ENCODE measurements around the gene SYT3. TPM values are rescaled to one million over a fixed set of nuclear protein-coding genes. Genes with fewer than 3 reads are reported as not detected.
"Not testable (repeated sequence)": the region's sequence is repeated elsewhere in the genome, so short reads cannot be mapped to it uniquely, and the experiment has no call there.

Gene SYT3
- total RNA-seq, 2 donors from 2014 or later, result not detected

- Histone ChIP-seq H3K4me3 (no peak overlapping the region), H3K4me1 (ENCODE audit: control insufficient read depth in 1 of 2, low read depth in 2 of 2) (no peaks in the 10 kb centered on the region), H3K27me3 (replicated peaks; ENCODE audit: insufficient read depth) (no peaks in the 10 kb centered on the region), H3K9me3 (no peaks in the 10 kb centered on the region), H3K36me3 (no peaks in the 10 kb centered on the region), H3K27ac (no peak overlapping the region)
- TF ChIP-seq CTCF (IDR thresholded peaks at IDR 0.05), result no peak
- no peak for DNase-seq (ENCODE audit: low spot score)
- ATAC-seq (ENCODE audit: insufficient number of reproducible peaks, low FRiP score, low read depth), result no peak
These were observed 59.4 kb downstream of the SYT3 start for GRCh38 chr19:50580240-50580639.

GRCh38 chr19:50576769-50577168, 62.9 kb downstream of the SYT3 start:
- DNase-seq (ENCODE audit: low spot score); H3K4me3 ChIP-seq; H3K4me1 ChIP-seq (ENCODE audit: control insufficient read depth in 1 of 2, low read depth in 2 of 2); ATAC-seq (ENCODE audit: insufficient number of reproducible peaks, low FRiP score, low read depth); H3K9me3 ChIP-seq; H3K27ac ChIP-seq; H3K27me3 ChIP-seq (replicated peaks; ENCODE audit: insufficient read depth); H3K36me3 ChIP-seq: not testable (repeated sequence)

- H3K4me1 ChIP-seq (ENCODE audit: control insufficient read depth in 1 of 2, low read depth in 2 of 2), result no peaks in the 10 kb centered on the region
- ATAC-seq (ENCODE audit: insufficient number of reproducible peaks, low FRiP score, low read depth) (no peak), DNase-seq (ENCODE audit: low spot score) (no peak)
- no peak overlapping the region for H3K27ac ChIP-seq
- H3K4me3 ChIP-seq, result no peak overlapping the region
- no peaks in the 10 kb centered on the region for H3K36me3 ChIP-seq
- H3K27me3 ChIP-seq (replicated peaks; ENCODE audit: insufficient read depth), result no peaks in the 10 kb centered on the region
- no peak for TF ChIP-seq CTCF (IDR thresholded peaks at IDR 0.05)
- no peaks in the 10 kb centered on the region for H3K9me3 ChIP-seq
These were observed 65.8 kb downstream of the SYT3 start for GRCh38 chr19:50573741-50574461.

Other genes with a start within 250 kb of the SYT3 start
- gene SPIB, start 220.9 kb downstream of the SYT3 start, total RNA-seq, result not detected
- gene MYBPC2, start 207.0 kb downstream of the SYT3 start, total RNA-seq, result under 1 TPM in 1 of 2 donors, not detected in 1; 0.14 TPM
- 100 to 1,000 TPM in 1 of 2 donors, 10 to 100 TPM in 1; 85.6 to 139 TPM for gene EMC10, start 163.4 kb downstream of the SYT3 start, total RNA-seq
- gene GARIN5A, start 163.0 kb downstream of the SYT3 start, total RNA-seq, result under 1 TPM in 1 of 2 donors, not detected in 1; 0.56 TPM
- gene JOSD2, start 128.7 kb downstream of the SYT3 start, total RNA-seq, result 10 to 100 TPM; 11.6 to 34.7 TPM
- gene ASPDH, start 126.0 kb downstream of the SYT3 start, total RNA-seq, result not detected
- gene LRRC4B, start 71.4 kb downstream of the SYT3 start, total RNA-seq, result 10 to 100 TPM in 1 of 2 donors, 1 to 10 TPM in 1; 5.3 to 13.7 TPM
- not detected for gene C19orf81, start 9.6 kb upstream of the SYT3 start, total RNA-seq
- gene SHANK1, start 79.9 kb upstream of the SYT3 start, total RNA-seq, result 1 to 10 TPM in 1 of 2 donors, under 1 TPM in 1; 0.28 to 1.6 TPM
- 10 to 100 TPM; 10.5 to 35.3 TPM for gene CLEC11A, start 83.5 kb upstream of the SYT3 start, total RNA-seq
- gene GPR32, start 130.6 kb upstream of the SYT3 start, total RNA-seq, result not detected
- not detected for gene ACP4, start 150.5 kb upstream of the SYT3 start, total RNA-seq
- not detected for gene KLK1, start 183.9 kb upstream of the SYT3 start, total RNA-seq
- gene KLK15, start 193.7 kb upstream of the SYT3 start, total RNA-seq, result not detected
- not detected for gene KLK3, start 215.0 kb upstream of the SYT3 start, total RNA-seq
- gene KLK2, start 233.6 kb upstream of the SYT3 start, total RNA-seq, result not detected

Data from thoracic aorta (tissue), 2 donors.